MCF 10A (cell line): Measurements from ENCODE around the gene IGSF23. TPM values are rescaled to one million over a fixed set of nuclear protein-coding genes. Genes with fewer than 3 reads are reported as not detected.

Experiments
- BruUV-seq: library from RNA; stranded (reverse); fragments of 400-500 nt; replicated peaks from 2 replicates; lab custom pipeline; 2021; lab: Mats Ljungman, UMichigan
- CTCF ChIA-PET: fragments of 300-600 bp; sonication (Branson Sonifier 250); formaldehyde crosslinking; extraction: SDS; loops from one replicate; lab custom pipeline; 2021; ENCODE audit warnings: antibody characterized with exemption, inconsistent platforms; lab: Yijun Ruan, JAX
- POLR2A ChIA-PET: fragments of 300-600, 350-650 bp; sonication (Branson Sonifier 250); formaldehyde crosslinking; extraction: SDS; loops from one replicate; lab custom pipeline; 2020; ENCODE audit warnings: antibody characterized with exemption, inconsistent platforms; lab: Yijun Ruan, JAX
- DNase-seq: peaks from one replicate; pipeline ENCODE4 v3.0.0-alpha.2; 2018; ENCODE audit not compliant: unreplicated experiment
- H3K27ac Mint-ChIP-seq: one replicate; pipeline ENCODE4 v1.8.0; 2022; ENCODE audit warnings: mild to moderate bottlenecking, low read depth, mixed read lengths; ENCODE audit not compliant: unreplicated experiment
- H3K27me3 Mint-ChIP-seq: one replicate; pipeline ENCODE4 v1.8.0; 2022; ENCODE audit warnings: mixed read lengths; ENCODE audit not compliant: insufficient read depth, unreplicated experiment
- H3K36me3 Mint-ChIP-seq: one replicate; pipeline ENCODE4 v1.8.0; 2022; ENCODE audit warnings: mild to moderate bottlenecking, moderate library complexity, mixed read lengths; ENCODE audit not compliant: insufficient read depth, unreplicated experiment
- H3K4me1 Mint-ChIP-seq: one replicate; pipeline ENCODE4 v1.8.0; 2022; ENCODE audit warnings: mixed read lengths; ENCODE audit not compliant: insufficient read depth, unreplicated experiment
- H3K4me3 Mint-ChIP-seq: one replicate; pipeline ENCODE4 v1.8.0; 2022; ENCODE audit warnings: mild to moderate bottlenecking, moderate library complexity, mixed read lengths; ENCODE audit not compliant: unreplicated experiment
- H3K9me3 Mint-ChIP-seq: one replicate; pipeline ENCODE4 v1.8.0; 2022; ENCODE audit warnings: mixed read lengths; ENCODE audit not compliant: unreplicated experiment
- intact Hi-C: fragments of 100-400 bp; cut with micrococcal nuclease; formaldehyde crosslinking; loops from 2 replicates; pipeline ENCODE4 v1.14.1; 2022
- total RNA-seq: library from RNA; stranded (reverse); gene quantifications from 2 replicates; pipeline ENCODE4 v1.2.3, GENCODE V29; 2022
- TF ChIP-seq, protein P1 (sequence below): fragments of 200-600 bp; IDR thresholded peaks from one replicate; pipeline ENCODE4 v1.8.0; 2022; ENCODE audit warnings: antibody characterized with exemption, mild to moderate bottlenecking; ENCODE audit not compliant: unreplicated experiment

The IGSF23 gene
- total RNA-seq, 1 experiment from 2014 or later = not detected

DNA sequence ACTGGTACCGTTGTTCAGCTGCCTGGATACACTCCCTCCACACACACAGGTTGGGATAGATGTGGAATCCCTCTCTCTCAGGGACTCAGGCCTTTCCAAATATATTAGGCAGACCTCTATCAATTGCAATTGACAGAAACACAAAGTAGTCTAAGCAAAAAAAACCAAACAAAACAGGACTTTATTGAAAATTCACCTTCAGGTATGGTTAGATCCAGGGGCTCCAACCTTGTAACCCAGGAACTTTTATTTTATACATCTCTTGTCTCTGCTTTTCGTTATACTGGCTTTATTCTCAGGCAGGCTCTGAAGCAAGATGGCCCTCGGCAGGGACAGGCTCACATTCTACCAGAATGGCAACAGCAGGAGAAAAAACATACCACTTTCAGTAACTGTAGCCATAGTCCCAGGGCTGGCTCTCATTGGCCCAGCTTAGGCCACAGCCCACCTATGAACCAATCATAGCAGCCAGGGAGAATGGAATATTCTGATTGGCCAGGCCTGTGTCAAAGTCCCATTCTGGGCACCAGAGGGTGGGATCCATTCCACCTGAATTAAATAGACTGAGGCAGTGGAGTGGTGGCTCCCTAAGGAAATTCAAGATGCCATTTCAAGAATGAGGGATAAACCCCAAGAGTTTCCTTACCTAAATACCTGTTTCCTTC lies 44.8 kb downstream of the IGSF23 start:
- intact Hi-C loops = no loop called here
- ChIA-PET POLR2A (no interaction called here), CTCF (interaction anchor here (0.6 to 7.0 kb wide), 21 partner anchors 9 to 148 kb away, joined by 3 to 82 read pairs (median 4); partner anchors contain the start of gene PVR)
- no peak for DNase-seq
- Mint-ChIP-seq H3K36me3 (peaks cover 89% of the 10 kb centered on the region), H3K27ac (no peak overlapping the region), H3K27me3 (no peaks in the 10 kb centered on the region), H3K9me3 (no peaks in the 10 kb centered on the region), H3K4me3 (no peak overlapping the region), H3K4me1 (peaks cover 19% of the 10 kb centered on the region)
- TF ChIP-seq, protein P1, sequence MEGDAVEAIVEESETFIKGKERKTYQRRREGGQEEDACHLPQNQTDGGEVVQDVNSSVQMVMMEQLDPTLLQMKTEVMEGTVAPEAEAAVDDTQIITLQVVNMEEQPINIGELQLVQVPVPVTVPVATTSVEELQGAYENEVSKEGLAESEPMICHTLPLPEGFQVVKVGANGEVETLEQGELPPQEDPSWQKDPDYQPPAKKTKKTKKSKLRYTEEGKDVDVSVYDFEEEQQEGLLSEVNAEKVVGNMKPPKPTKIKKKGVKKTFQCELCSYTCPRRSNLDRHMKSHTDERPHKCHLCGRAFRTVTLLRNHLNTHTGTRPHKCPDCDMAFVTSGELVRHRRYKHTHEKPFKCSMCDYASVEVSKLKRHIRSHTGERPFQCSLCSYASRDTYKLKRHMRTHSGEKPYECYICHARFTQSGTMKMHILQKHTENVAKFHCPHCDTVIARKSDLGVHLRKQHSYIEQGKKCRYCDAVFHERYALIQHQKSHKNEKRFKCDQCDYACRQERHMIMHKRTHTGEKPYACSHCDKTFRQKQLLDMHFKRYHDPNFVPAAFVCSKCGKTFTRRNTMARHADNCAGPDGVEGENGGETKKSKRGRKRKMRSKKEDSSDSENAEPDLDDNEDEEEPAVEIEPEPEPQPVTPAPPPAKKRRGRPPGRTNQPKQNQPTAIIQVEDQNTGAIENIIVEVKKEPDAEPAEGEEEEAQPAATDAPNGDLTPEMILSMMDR = no peak
- no TSS peak for BruUV-seq

DNA sequence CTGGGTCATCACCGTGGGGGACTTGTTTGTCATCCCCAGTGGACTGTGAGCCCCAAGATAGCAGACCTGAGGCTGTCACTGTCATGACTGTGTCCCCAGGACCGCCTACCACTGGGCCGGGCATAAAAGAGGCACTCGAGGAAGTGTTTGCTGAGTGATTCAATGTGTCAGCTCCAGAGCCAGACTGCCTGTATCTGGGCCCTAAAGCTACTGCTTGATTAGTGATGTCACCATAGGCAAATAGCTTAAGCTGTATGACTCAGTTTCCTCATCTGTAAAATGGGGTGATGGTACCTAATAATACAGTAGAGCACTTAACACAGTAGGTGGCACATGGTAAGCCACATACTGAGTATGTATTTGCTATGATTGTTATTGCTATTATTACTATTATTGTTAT lies 46.7 kb downstream of the IGSF23 start:
- no peak overlapping the region for H3K27ac Mint-ChIP-seq
- TF ChIP-seq, protein P1 = no peak
- CTCF ChIA-PET = interaction anchor here (0.6 to 5.8 kb wide), 8 partner anchors 11 to 184 kb away, joined by 3 to 38 read pairs (median 5); no protein-coding TSS in a partner anchor
- no peak overlapping the region for H3K4me3 Mint-ChIP-seq
- no TSS peak for BruUV-seq
- no peaks in the 10 kb centered on the region for H3K27me3 Mint-ChIP-seq
- intact Hi-C loops = no loop called here
- DNase-seq = no peak
- H3K9me3 Mint-ChIP-seq = no peaks in the 10 kb centered on the region
- POLR2A ChIA-PET = no interaction called here
- H3K4me1 Mint-ChIP-seq = peaks cover 12% of the 10 kb centered on the region
- H3K36me3 Mint-ChIP-seq = peaks cover 81% of the 10 kb centered on the region

DNA sequence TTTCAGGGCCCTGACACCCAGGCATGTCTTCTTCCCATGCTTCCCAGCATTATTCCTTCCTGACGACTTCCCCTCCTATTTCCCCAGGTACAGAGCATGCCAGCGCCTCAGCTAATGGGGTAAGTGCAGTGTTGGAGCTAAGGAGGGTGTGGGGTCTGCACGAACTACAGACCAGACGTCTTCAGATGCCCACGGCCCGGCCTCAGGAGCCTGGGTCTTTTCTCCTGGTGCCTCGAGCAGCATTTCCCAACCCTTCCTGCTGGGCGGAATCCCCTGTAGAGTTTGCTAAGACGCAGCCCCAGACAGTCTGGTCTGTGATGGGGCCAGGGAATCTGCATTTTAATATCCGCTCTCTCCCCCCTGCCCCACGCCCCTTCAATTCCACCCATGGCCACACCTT lies 47.8 kb downstream of the IGSF23 start:
- POLR2A ChIA-PET = interaction anchor here (0.7 kb wide), 1 partner anchor 19 kb away, joined by 3 read pairs; no protein-coding TSS in a partner anchor
- H3K9me3 Mint-ChIP-seq = no peaks in the 10 kb centered on the region
- TF ChIP-seq, protein P1 = no peak
- DNase-seq = no peak
- BruUV-seq = no TSS peak
- intact Hi-C loops = no loop called here
- peaks cover 70% of the 10 kb centered on the region for H3K36me3 Mint-ChIP-seq
- peaks cover 11% of the 10 kb centered on the region for H3K4me1 Mint-ChIP-seq
- no peak overlapping the region for H3K4me3 Mint-ChIP-seq
- H3K27me3 Mint-ChIP-seq = no peaks in the 10 kb centered on the region
- CTCF ChIA-PET = interaction anchor here (0.5 to 5.8 kb wide), 8 partner anchors 12 to 971 kb away, joined by 3 to 38 read pairs (median 4); no protein-coding TSS in a partner anchor
- peak overlapping the region; percentile 27 for H3K27ac Mint-ChIP-seq

DNA sequence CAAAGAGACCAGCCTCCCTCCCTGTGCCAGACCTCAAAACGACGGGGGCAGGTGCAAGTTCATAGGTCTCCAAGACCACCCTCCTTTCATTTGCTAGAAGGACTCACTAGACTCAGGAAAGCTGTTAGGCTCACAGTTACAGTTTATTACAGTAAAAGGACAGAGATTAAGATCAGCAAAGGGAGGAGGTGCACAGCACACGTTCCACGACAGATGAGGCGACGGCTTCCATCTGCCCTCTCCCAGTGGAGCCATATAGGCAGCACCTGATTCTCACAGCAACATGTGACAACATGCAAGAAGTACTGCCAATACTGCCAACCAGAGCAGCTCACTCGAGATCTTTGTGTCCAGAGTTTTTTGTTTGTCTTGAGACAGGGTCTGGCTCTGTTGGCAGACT lies 48.5 kb downstream of the IGSF23 start:
- ChIA-PET CTCF (interaction anchor here (0.5 to 5.8 kb wide), 8 partner anchors 9 to 970 kb away, joined by 3 to 38 read pairs (median 5); no protein-coding TSS in a partner anchor), POLR2A (no interaction called here)
- H3K36me3 Mint-ChIP-seq = peaks cover 63% of the 10 kb centered on the region
- no peak for DNase-seq
- no peak overlapping the region for H3K27ac Mint-ChIP-seq
- H3K4me3 Mint-ChIP-seq = no peak overlapping the region
- TF ChIP-seq, protein P1 = no peak
- intact Hi-C loops = no loop called here
- no peaks in the 10 kb centered on the region for H3K9me3 Mint-ChIP-seq
- peaks cover 4% of the 10 kb centered on the region for H3K4me1 Mint-ChIP-seq
- no TSS peak for BruUV-seq
- no peaks in the 10 kb centered on the region for H3K27me3 Mint-ChIP-seq
